Activated naive CD4-positive, alpha-beta T cell treated with anti-CD3 and anti-CD28 coated beads, Interleukin-2, amount 50 U/mL, for 24 hours (primary cell): ENCODE measurements around the gene ZNF562.
"Not testable (repeated sequence)": the region's sequence is repeated elsewhere in the genome, so short reads cannot be mapped to it uniquely, and the experiment has no call there.

ENCODE experiments used
- H3K27ac Mint-ChIP-seq: one replicate; pipeline ENCODE4 v1.8.0; 2021; ENCODE audit warnings: mild to moderate bottlenecking, mixed read lengths
- H3K27me3 Mint-ChIP-seq: one replicate; pipeline ENCODE4 v1.8.0; 2021; ENCODE audit warnings: mixed read lengths
- H3K36me3 Mint-ChIP-seq: one replicate; pipeline ENCODE4 v1.8.0; 2021; ENCODE audit warnings: mixed read lengths
- H3K4me1 Mint-ChIP-seq: one replicate; pipeline ENCODE4 v1.8.0; 2021; ENCODE audit warnings: mixed read lengths
- H3K4me3 Mint-ChIP-seq: one replicate; pipeline ENCODE4 v1.8.0; 2021; ENCODE audit warnings: mild to moderate bottlenecking, mixed read lengths
- H3K9me3 Mint-ChIP-seq: one replicate; pipeline ENCODE4 v1.8.0; 2021; ENCODE audit warnings: mixed read lengths

ZNF562 gene

DNA sequence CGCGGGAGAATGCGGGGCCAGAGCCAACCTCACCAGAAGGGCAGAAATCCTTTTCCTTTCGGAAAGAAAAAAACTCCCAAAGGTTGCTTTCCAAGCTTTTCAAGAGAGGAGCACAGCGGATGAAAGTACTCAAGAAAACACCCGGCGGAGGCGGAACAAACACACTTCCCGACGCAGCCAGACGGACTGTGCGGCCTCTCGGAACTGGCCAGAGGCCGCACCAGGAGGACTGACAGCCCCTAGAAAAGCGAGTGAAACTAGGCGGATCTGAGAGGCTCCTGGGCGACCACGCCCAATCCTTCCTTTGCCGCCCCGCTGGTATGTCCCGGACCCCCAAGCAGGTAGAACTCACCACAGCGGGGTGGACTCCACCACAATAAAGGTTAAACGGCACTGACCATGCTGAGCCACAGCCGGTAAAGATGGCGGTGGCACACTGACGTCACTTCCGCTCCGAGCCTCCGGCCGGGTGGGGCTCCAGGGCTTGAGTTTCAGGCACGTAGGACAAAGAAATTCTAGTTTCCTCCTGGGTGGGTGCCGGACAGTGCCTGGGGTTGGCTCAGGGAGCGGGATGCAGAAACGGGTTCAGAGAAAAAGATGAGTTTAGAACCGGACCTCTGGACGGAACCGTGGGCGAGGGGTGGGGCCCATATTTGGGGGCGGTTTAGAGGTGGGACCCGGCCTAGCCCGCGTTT lies at the start of gene ZNF562:
Gene ZNF562 (minus strand): TSS at position 438 of the 695 bp plus-strand sequence. CDS start 14,356 bp downstream, outside the sequence.
- no peaks in the 10 kb centered on the region for H3K27me3 Mint-ChIP-seq
- peaks cover 12% of the 10 kb centered on the region for H3K9me3 Mint-ChIP-seq
- H3K4me1 Mint-ChIP-seq = peaks cover 33% of the 10 kb centered on the region
- H3K27ac Mint-ChIP-seq = peak within 1 kb of the TSS; percentile 97
- H3K4me3 Mint-ChIP-seq = peak within 1 kb of the TSS; percentile 90
- peaks cover 33% of the 10 kb centered on the region for H3K36me3 Mint-ChIP-seq

DNA sequence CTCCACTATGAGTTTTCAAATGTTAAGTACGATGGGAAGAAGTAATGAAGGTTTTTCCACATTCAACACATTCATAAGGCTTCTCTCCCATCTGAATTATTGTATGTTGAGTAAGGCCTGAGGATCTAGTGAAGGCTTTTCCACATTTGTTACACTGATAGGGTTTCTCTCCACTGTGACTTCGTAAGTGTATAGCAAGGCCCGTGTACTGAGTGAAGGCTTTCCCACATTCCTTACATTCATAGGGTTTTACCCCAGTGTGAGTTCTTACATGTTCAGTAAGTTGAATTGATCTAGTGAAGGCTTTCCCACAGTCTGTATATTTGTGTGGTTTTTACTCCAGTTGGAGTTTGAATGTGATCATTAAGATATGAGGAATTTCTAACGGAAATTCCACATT lies 49.3 kb upstream of the ZNF562 start:
- Mint-ChIP-seq H3K27ac (no peak overlapping the region), H3K9me3 (no peaks in the 10 kb centered on the region), H3K4me1 (peaks cover 10% of the 10 kb centered on the region), H3K4me3 (no peak overlapping the region), H3K36me3 (peaks cover 4% of the 10 kb centered on the region), H3K27me3 (peaks cover 4% of the 10 kb centered on the region)

DNA sequence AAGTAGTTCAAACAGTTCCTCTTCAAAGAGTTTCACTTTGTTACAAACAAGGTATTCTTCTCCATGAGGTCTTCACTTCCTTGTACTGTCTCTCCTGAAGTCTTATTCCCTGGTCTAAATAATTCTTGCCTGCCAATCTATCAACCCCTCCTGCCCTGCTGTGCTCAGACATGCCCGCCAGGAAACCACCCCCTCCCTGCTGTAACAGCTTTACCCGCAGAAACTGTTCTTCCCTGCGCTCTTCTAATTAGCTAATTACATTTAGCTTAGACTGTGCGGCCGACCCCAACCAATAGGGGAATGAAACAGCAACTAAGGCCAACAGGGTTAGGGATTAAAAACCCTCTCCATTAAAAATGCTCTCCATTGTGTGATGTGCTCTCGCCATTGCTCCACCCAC lies 47.0 kb upstream of the ZNF562 start:
- peaks cover 6% of the 10 kb centered on the region for H3K27me3 Mint-ChIP-seq
- peaks cover 4% of the 10 kb centered on the region for H3K36me3 Mint-ChIP-seq
- no peak overlapping the region for H3K4me3 Mint-ChIP-seq
- H3K9me3 Mint-ChIP-seq = no peaks in the 10 kb centered on the region
- H3K4me1 Mint-ChIP-seq = peaks cover 10% of the 10 kb centered on the region
- H3K27ac Mint-ChIP-seq = no peak overlapping the region

DNA sequence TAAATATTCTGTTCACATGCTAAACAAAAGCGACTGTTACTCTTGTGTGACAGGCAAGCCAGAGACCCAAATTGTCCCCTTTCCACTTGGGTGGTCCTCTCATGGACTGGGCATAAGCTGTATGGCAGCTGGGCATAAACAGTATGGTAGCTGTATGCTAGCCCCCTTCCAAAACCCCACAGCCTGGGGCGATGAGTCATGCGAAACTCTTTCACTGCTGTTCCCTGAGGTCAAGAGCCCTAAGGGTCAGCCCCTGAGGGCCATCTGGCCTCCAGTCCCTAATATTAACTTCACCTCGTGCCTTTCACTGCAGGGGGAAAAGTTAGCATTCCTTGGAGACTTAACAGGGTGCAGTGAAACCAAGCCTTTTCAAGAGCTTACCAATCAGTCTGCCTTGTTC lies 45.6 kb upstream of the ZNF562 start:
- H3K27me3 Mint-ChIP-seq = peaks cover 9% of the 10 kb centered on the region
- peaks cover 10% of the 10 kb centered on the region for H3K4me1 Mint-ChIP-seq
- no peaks in the 10 kb centered on the region for H3K9me3 Mint-ChIP-seq
- no peak overlapping the region for H3K4me3 Mint-ChIP-seq
- H3K27ac Mint-ChIP-seq = no peak overlapping the region
- H3K36me3 Mint-ChIP-seq = peaks cover 4% of the 10 kb centered on the region

DNA sequence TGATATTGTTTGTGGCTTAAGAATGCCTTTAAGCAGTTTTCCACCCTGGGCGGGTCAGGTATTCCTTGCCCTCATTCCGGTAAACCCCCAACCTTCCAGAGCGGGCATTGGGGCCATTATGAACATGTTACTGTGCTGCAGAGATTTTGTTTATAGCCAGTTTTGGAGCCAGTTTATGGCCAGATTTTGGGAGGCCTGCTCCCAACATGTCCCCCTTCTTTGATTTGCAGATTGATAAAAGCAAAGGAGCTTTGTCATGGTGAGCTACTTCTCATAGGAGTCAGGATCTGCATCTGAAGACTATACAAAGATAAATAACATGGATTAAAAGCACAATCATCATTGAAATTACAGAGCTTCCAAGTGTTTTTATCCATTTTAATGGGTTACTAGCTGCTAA lies 36.9 kb upstream of the ZNF562 start:
- H3K4me3 Mint-ChIP-seq = no peak overlapping the region
- no peak overlapping the region for H3K27ac Mint-ChIP-seq
- peaks cover 32% of the 10 kb centered on the region for H3K9me3 Mint-ChIP-seq
- H3K4me1 Mint-ChIP-seq = no peaks in the 10 kb centered on the region
- peaks cover 4% of the 10 kb centered on the region for H3K27me3 Mint-ChIP-seq
- H3K36me3 Mint-ChIP-seq = peaks cover 12% of the 10 kb centered on the region

DNA sequence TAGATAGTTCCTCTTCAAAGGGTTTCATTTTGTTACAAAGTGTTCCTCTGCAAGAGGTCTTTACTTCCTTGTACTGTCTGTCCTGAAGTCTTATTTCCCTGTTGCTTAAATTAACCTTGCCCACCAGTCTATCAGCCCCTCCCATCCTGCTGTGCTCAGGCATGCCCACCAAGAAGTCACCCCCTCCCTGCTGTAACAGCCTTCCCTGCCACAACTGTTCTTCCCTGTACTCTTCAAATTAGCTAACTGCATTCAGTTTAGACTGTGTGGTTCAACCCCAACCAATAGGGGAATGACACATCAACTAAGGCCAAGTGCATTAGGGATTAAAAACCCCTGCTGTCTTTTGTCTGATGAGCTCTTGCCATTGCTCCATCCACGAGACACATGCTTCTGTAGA lies 34.4 kb upstream of the ZNF562 start:
- H3K4me1 Mint-ChIP-seq = no peaks in the 10 kb centered on the region
- H3K4me3 Mint-ChIP-seq = no peak overlapping the region
- H3K9me3 Mint-ChIP-seq = peaks cover 32% of the 10 kb centered on the region
- no peaks in the 10 kb centered on the region for H3K27me3 Mint-ChIP-seq
- peaks cover 12% of the 10 kb centered on the region for H3K36me3 Mint-ChIP-seq
- H3K27ac Mint-ChIP-seq = no peak overlapping the region

DNA sequence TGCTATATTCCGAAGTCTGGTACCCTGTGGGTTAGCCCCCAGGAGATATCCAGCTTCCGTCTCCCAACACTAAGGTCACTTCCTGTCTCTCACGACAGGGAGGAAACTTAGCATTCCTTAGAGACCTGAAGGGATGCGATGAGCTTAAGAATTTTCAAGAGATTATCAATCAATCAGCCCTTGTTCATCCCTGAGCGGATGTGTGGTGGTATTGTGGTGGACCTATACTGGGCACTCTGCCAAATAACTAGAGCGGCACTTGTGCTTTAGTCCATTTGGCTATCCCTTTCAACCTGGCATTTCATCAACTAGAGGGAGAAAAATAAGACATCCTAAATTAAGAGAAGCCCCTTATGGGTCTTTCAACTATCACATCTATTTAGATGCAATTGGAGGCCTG lies 30.9 kb upstream of the ZNF562 start:
- peaks cover 3% of the 10 kb centered on the region for H3K36me3 Mint-ChIP-seq
- H3K9me3 Mint-ChIP-seq = peaks cover 10% of the 10 kb centered on the region
- no peak overlapping the region for H3K27ac Mint-ChIP-seq

DNA sequence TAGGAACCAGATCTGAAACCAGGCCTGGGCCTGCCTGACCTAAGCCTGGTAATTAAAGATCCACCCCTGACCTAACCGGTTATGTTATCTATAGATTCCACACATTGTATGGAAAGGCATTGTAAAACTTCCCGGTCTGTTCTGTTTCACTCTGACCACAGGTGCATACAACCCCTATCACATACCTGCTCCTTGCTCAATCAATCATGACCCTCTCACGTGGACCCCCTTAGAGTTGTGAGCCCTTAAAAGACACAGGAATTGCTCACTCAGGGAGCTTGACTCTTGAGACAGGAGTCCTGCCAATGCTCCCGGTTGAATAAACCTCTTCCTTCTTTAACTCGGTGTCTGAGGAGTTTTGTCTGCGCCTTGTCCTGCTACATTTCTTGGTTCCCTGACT lies 27.3 kb upstream of the ZNF562 start:
- Mint-ChIP-seq H3K9me3 (no peaks in the 10 kb centered on the region), H3K36me3 (peaks cover 5% of the 10 kb centered on the region), H3K27me3 (no peaks in the 10 kb centered on the region), H3K27ac (no peak overlapping the region), H3K4me1 (peaks cover 4% of the 10 kb centered on the region), H3K4me3 (no peak overlapping the region)

More for the DNA sequence above, 30.9 kb upstream of the ZNF562 start:
- H3K27me3 Mint-ChIP-seq = no peaks in the 10 kb centered on the region
- no peak overlapping the region for H3K4me3 Mint-ChIP-seq
- peaks cover 4% of the 10 kb centered on the region for H3K4me1 Mint-ChIP-seq

DNA sequence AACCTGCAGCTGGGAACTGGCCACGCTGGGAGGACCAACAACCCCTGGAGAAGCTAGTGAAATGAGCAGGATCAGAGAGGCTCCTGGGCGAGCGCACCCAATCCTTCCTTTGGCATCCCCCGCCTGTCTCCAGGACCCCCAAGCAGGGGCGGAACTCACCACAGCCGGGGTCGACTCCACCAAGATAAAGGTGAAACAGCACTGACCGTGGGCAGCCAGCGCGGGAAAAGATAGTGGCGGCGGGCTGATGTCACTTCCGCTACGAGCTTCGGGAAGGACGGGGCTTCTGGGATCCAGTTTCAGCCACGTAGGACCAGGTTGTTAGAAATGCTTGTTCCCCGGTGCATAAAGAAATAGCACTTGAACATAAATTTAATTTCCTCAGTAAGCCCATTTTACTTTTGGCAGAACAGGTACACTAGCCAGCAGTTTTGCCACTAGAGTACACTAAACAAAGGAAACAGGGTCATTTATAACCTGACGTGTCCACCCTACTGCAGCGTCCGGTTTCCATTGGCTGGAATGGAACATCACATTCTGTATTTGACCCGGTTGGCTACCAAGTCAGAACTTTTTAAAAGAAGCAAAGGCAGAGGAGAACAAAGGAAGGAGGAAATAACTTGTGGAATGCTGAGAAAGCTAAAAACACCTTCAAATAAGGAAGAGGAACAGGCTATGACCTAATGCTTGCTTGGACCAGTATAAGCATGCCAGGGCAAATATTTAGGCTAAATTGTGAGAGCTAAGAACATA lies 25.5 kb upstream of the ZNF562 start:
- Mint-ChIP-seq H3K4me3 (no peak overlapping the region), H3K4me1 (peaks cover 4% of the 10 kb centered on the region), H3K36me3 (peaks cover 5% of the 10 kb centered on the region), H3K27ac (no peak overlapping the region), H3K9me3 (no peaks in the 10 kb centered on the region), H3K27me3 (no peaks in the 10 kb centered on the region)

DNA sequence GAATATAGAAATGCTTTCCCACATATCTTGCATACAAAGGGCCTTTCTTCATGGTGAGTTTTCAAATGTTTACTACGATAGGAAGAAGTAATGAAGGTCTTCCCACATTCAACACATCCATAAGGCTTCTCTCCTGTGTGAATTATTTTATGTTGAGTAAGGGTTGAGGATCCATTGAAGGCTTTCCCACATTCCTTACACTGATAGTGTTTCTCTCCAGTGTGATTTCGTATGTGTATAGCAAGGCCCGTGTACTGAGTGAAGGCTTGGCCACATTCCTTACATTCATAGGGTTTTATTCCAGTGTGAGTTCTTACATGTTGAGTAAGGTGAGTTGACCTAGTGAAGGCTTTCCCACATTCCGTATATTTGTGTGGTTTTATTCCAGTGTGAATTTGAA lies 15.4 kb upstream of the ZNF562 start:
- not testable (repeated sequence) for H3K36me3 Mint-ChIP-seq, H3K27ac Mint-ChIP-seq, H3K4me1 Mint-ChIP-seq, H3K27me3 Mint-ChIP-seq, H3K4me3 Mint-ChIP-seq
- peaks cover 22% of the 10 kb centered on the region for H3K9me3 Mint-ChIP-seq

DNA sequence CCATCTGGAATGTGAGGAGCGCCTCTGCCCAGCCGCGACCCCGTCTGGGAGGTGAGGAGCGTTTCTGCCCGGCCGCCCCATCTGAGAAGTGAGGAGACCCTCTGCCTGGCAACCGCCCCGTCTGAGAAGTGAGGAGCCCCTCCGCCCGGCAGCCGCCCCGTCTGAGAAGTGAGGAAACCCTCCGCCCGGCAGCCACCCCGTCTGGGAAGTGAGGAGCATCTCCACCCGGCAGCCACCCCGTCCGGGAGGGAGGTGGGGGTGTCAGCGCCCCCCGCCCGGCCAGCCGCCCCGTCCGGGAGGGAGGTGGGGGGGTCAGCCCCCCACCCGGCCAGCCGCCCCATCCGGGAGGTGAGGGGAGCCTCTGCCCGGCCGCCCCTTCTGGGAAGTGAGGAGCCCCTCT lies 5.1 kb upstream of the ZNF562 start:
- not testable (repeated sequence) for H3K9me3 Mint-ChIP-seq, H3K27me3 Mint-ChIP-seq, H3K36me3 Mint-ChIP-seq, H3K27ac Mint-ChIP-seq, H3K4me1 Mint-ChIP-seq, H3K4me3 Mint-ChIP-seq

DNA sequence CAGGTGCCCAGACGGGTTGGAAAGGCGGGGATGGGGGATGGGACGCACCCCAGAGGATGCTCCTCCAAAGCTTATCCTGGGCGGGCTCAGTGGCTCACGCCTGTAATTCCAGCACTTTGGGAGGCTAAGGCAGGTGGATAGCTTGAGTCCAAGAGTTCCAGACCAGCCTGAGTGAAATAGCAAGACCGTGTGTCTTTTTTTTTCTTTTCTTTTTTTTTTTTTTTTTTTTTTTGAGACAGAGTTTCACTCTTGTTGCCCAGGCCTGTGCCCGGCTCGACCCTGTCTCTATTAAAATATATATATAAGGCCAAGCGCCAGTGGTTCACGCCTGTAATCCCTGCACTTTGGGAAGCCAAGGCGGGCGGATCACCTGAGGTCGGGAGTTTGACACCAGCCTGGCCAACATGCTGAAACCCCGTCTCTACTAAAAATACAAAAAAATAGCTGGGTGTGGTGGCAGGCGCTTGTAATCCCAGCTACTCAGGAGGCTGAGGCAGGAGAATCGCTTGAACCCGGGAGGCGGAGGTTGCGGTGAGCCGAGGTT lies 530 bp upstream of the ZNF562 start:
- not testable (repeated sequence) for H3K9me3 Mint-ChIP-seq, H3K27me3 Mint-ChIP-seq
- Mint-ChIP-seq H3K4me3 (peak overlapping the region; percentile 90), H3K27ac (peak overlapping the region; percentile 97), H3K36me3 (peaks cover 30% of the 10 kb centered on the region), H3K4me1 (peaks cover 30% of the 10 kb centered on the region)

DNA sequence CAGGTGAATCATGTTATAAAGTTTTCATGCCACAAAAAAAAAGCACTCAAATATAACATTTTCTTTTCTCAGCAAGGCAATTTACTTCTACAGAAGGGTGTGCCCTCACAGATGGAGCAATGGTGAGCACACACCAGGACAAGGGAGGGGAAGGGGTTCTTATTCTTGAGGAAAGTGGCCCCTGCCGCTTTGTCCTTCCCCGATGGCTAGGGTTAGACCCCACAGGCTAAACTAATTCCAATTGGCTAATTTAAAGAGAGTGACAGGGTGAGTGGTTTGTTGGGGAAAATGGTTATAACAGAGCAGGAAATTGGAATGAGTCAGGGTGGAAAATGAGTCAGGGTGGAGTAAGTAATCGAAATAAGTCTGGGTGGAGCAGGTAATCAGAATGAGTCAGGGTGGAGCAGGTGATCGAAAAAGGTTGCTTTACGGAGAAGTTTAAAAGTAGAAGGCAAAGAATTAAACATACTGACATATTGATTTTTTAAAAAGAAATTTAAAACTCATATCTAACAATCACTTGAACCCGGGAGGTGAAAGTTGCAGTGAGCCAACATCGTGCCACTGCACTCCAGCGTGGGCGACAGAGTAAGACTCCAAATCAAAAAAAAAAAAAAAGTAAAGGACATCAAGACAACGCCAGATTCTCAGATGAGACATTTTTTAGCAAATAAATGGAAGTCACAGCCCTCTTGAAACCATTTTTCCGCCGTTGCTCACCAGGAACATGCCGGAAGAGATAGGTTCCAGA lies 813 bp downstream of the ZNF562 start:
- peak overlapping the region; percentile 90 for H3K4me3 Mint-ChIP-seq
- H3K4me1 Mint-ChIP-seq = peaks cover 37% of the 10 kb centered on the region
- peaks cover 36% of the 10 kb centered on the region for H3K36me3 Mint-ChIP-seq
- peak overlapping the region; percentile 97 for H3K27ac Mint-ChIP-seq
- peaks cover 13% of the 10 kb centered on the region for H3K9me3 Mint-ChIP-seq
- no peaks in the 10 kb centered on the region for H3K27me3 Mint-ChIP-seq

DNA sequence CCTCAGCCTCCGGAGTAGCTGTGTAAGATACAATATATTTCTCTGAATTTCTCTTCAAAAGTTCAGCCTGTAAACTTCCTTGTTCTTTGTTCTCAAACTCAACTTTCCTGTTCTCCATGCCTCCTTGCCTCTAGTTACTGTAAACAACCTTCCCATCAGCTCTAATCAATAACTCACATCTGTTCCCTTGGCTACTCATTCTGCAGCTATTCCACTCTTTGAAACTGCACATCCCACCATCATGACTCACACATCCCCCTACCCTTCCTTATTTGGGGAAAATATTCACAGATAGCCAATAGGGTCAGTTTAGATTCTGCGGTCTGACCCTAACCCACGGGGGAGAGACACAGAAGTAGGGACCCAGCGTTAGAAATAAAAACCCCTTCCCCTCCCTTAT lies 2.0 kb downstream of the ZNF562 start:
- Mint-ChIP-seq H3K27me3 (no peaks in the 10 kb centered on the region), H3K4me3 (peak overlapping the region; percentile 60), H3K9me3 (peaks cover 21% of the 10 kb centered on the region), H3K36me3 (peaks cover 46% of the 10 kb centered on the region), H3K4me1 (peaks cover 44% of the 10 kb centered on the region), H3K27ac (peak overlapping the region; percentile 43)

DNA sequence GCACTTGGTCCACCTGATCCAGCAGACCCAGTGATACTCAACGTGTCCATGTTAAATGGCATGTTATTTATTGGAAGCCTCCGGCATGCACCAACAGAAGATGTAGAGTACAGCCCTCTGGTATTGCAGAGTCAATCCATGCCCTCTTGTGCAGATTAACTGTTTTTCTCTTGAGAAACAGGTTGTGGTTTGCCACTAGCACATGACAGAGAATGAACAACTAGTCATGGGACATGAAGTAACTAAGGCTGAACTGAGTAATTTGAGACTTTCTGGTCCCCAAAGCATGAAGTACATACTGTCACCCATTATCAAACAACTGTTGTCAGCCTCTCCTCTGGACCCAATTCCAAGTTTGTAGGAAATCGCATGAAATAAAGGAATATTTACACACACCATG lies 3.2 kb downstream of the ZNF562 start:
- no peaks in the 10 kb centered on the region for H3K27me3 Mint-ChIP-seq
- H3K27ac Mint-ChIP-seq = peak overlapping the region; percentile 8
- H3K9me3 Mint-ChIP-seq = peaks cover 25% of the 10 kb centered on the region
- peaks cover 58% of the 10 kb centered on the region for H3K36me3 Mint-ChIP-seq
- H3K4me3 Mint-ChIP-seq = peak overlapping the region; percentile 55
- peaks cover 51% of the 10 kb centered on the region for H3K4me1 Mint-ChIP-seq

DNA sequence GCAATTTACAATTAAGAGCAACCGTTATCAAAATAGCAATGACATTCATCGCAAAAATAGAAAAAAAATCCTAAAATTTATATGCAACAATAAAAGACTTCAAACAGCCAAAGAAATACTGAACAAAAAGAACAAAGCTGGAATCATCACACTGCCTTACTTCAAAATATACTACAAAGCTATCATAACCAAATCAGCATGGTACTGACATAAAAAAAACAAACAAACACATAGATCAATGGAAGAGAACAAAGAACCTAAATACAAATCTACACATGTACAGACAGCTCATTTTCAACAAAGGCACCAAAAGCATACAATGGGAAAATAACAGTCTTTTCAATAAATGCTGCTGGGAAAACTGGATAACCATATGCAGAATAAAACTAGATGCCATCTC lies 6.4 kb downstream of the ZNF562 start:
- H3K9me3 Mint-ChIP-seq = peaks cover 23% of the 10 kb centered on the region
- no peaks in the 10 kb centered on the region for H3K27me3 Mint-ChIP-seq
- H3K4me1 Mint-ChIP-seq = peaks cover 42% of the 10 kb centered on the region
- H3K4me3 Mint-ChIP-seq = peak overlapping the region; percentile 1
- H3K27ac Mint-ChIP-seq = no peak overlapping the region
- H3K36me3 Mint-ChIP-seq = peaks cover 59% of the 10 kb centered on the region
